Measurements from ENCODE around the gene HACD3. TPM values are rescaled to one million over a fixed set of nuclear protein-coding genes. Genes with fewer than 3 reads are reported as not detected.

The HACD3 gene
- total and polyA plus RNA-seq, 9 of the 15 experiments (the other 6 are each of a cell fraction or from before 2014, with no cell fraction given) = 48.1 to 117 (median 72.8) TPM

DNA sequence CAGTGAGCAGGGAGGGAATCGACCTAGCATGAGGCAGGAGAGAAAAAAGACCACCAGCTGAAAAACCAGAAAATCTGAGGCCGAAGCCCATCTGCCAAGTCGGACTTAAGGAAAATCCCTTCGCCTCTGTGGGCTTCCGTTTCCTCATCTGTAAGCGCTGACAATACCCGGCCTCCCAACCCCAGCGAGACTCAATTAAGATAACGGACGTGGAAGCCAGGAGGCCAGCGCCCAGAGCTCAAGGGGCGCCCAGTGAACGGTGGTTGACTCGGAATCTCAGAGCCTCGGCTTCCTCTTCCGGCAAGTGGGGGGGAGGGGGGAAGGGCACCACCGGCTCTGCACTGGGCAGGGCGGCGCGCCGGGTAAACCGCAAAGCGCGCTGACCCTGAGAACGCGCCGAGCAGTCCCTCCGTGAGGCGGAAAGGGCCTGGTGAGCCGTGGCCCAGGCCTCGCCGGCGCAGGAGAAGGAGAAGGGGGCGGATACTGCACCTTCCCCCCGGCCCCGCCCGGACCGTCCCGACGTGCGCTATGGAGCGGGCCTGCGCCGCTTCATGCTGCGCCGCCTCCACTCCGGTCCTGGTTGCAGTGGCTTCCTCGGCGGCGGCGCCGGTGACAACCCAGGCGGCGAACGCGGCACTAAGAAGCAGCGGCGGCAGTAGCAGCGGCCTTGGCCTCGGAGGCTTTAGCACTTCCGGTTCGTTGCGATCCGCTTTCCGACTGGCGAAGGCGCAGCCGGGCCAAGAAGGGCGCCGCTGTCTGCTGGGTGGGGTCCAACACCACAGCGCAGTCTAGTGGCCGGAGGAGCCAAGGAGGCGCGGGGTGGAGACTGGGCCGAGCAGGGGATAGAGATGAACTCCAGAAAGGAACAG lies 13.0 kb upstream of the HACD3 start, which contains the start of gene DPP8 (continued):
- peak; percentile 85 for TF ChIP-seq AFF4 (CRISPR knock-in tag; IDR thresholded peaks at IDR 0.05)
- TF ChIP-seq ELF1 (tag; IDR thresholded peaks at IDR 0.05) = peak; percentile 95
- TF ChIP-seq ELK1 (CRISPR knock-in tag; IDR thresholded peaks at IDR 0.05) = no peak
- no peak for TF ChIP-seq FOS (IDR thresholded peaks at IDR 0.05; ENCODE audit: extremely low read depth, insufficient read length)
- peak; percentile 86 for TF ChIP-seq EP400 (IDR thresholded peaks at IDR 0.05)
- no peak; the same call in 1 of the 2 replicates for TF ChIP-seq ZNF274 (IDR thresholded peaks at IDR 0.05; ENCODE audit: borderline replicate concordance, low read depth, low read length)
- TF ChIP-seq, protein P1, sequence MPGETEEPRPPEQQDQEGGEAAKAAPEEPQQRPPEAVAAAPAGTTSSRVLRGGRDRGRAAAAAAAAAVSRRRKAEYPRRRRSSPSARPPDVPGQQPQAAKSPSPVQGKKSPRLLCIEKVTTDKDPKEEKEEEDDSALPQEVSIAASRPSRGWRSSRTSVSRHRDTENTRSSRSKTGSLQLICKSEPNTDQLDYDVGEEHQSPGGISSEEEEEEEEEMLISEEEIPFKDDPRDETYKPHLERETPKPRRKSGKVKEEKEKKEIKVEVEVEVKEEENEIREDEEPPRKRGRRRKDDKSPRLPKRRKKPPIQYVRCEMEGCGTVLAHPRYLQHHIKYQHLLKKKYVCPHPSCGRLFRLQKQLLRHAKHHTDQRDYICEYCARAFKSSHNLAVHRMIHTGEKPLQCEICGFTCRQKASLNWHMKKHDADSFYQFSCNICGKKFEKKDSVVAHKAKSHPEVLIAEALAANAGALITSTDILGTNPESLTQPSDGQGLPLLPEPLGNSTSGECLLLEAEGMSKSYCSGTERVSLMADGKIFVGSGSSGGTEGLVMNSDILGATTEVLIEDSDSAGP (CRISPR knock-in tag; IDR thresholded peaks at IDR 0.05) = peak; percentile 59; the same call in 1 of the 2 replicates
- TF ChIP-seq ZBTB11 (CRISPR knock-in tag; IDR thresholded peaks at IDR 0.05) = peak; percentile 49 to 96 (median 78); a peak in 5 of 6 replicates
- TF ChIP-seq EGR1 (conservative IDR thresholded peaks at IDR 0.05) = peak; percentile 50
- TF ChIP-seq TCF3 (CRISPR knock-in tag; IDR thresholded peaks at IDR 0.05) = peak; percentile 4; the same call in 1 of the 2 replicates
- TF ChIP-seq HCFC1 (IDR thresholded peaks at IDR 0.05; ENCODE audit: low read depth, low read length) = peak; percentile 84
- TF ChIP-seq, protein P2, sequence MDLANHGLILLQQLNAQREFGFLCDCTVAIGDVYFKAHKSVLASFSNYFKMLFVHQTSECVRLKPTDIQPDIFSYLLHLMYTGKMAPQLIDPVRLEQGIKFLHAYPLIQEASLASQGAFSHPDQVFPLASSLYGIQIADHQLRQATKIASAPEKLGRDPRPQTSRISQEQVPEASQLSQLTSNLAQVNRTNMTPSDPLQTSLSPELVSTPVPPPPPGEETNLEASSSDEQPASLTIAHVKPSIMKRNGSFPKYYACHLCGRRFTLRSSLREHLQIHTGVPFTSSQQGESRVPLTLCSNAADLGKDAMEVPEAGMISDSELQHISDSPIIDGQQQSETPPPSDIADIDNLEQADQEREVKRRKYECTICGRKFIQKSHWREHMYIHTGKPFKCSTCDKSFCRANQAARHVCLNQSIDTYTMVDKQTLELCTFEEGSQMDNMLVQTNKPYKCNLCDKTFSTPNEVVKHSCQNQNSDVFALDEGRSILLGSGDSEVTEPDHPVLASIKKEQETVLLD (IDR thresholded peaks at IDR 0.05) = peak; percentile 17; the same call in 1 of the 2 replicates
- no peak for TF ChIP-seq HDAC3 (IDR thresholded peaks at IDR 0.05; ENCODE audit: borderline replicate concordance, partially characterized antibody)
- peak; percentile 88 for TF ChIP-seq RB1 (IDR thresholded peaks at IDR 0.05; ENCODE audit: low read depth)

Measured in K562 (cell line).